HEK293 (cell line): ENCODE results near the gene SLC15A4.

Source experiments
- ATF2 ChIP-seq: fragments of 450-650 bp; formaldehyde crosslinking; IDR thresholded peaks from 2 replicates; pipeline ENCODE4 v1.5.1; 2016; ENCODE audit warnings: missing biosample characterization, missing genetic modification characterization, low read depth
- CTCF ChIP-seq: fragments of 450-650 bp; formaldehyde crosslinking; IDR thresholded peaks from 2 replicates; pipeline ENCODE4 v1.5.1; 2016; ENCODE audit warnings: missing biosample characterization, missing genetic modification characterization
- KLF17 ChIP-seq: fragments of 450-650 bp; formaldehyde crosslinking; IDR thresholded peaks from 2 replicates; pipeline ENCODE4 v1.5.1; 2016; ENCODE audit warnings: missing biosample characterization, missing genetic modification characterization
- ZBTB10 ChIP-seq: fragments of 450-650 bp; formaldehyde crosslinking; IDR thresholded peaks from 2 replicates; pipeline ENCODE4 v1.5.1; 2016; ENCODE audit warnings: missing biosample characterization, missing genetic modification characterization
- ZBTB11 ChIP-seq: fragments of 450-650 bp; formaldehyde crosslinking; conservative IDR thresholded peaks from 2 replicates; pipeline ENCODE4 v1.5.1; 2016; ENCODE audit warnings: low read depth, missing biosample characterization, missing genetic modification characterization
- ZNF10 ChIP-seq: fragments of 450-650 bp; formaldehyde crosslinking; IDR thresholded peaks from 2 replicates; pipeline ENCODE4 v1.5.1; 2017; ENCODE audit warnings: missing biosample characterization, missing genetic modification characterization
- ZNF510 ChIP-seq: fragments of 450-650 bp; formaldehyde crosslinking; IDR thresholded peaks from 2 replicates; pipeline ENCODE4 v1.5.1; 2018; ENCODE audit warnings: mild to moderate bottlenecking, missing genetic modification characterization, missing biosample characterization; ENCODE audit not compliant: insufficient replicate concordance
- ZNF639 ChIP-seq: fragments of 450-650 bp; formaldehyde crosslinking; IDR thresholded peaks from 2 replicates; pipeline ENCODE4 v1.5.1; 2016; ENCODE audit warnings: missing biosample characterization, missing genetic modification characterization
- ZNF777 ChIP-seq: fragments of 450-650 bp; formaldehyde crosslinking; IDR thresholded peaks from 2 replicates; pipeline ENCODE4 v1.5.1; 2017; ENCODE audit warnings: missing biosample characterization, missing genetic modification characterization, borderline replicate concordance
- ZNF843 ChIP-seq: fragments of 450-650 bp; formaldehyde crosslinking; IDR thresholded peaks from 2 replicates; pipeline ENCODE4 v1.5.1; 2016; ENCODE audit warnings: missing biosample characterization, missing genetic modification characterization

GRCh38 chr12:128804762-128805161 is 19.0 kb downstream of the SLC15A4 start:
- TF ChIP-seq ZNF639 (tag by site-specific recombination) (no peak), CTCF (no peak), ATF2 (no peak), ZNF510 (tag by site-specific recombination) (no peak), ZBTB10 (tag by site-specific recombination) (no peak), KLF17 (no peak), ZNF843 (no peak), ZNF777 (tag by site-specific recombination) (no peak), ZBTB11 (no peak), ZNF10 (tag by site-specific recombination) (no peak)
